Subcutaneous adipose tissue (tissue), 4 donors: Measurements from ENCODE around the gene HSF2BP. TPM values are rescaled to one million over a fixed set of nuclear protein-coding genes. Genes with fewer than 3 reads are reported as not detected.

ENCODE experiments used
- total RNA-seq, 4 donors: library from RNA; depleted of rRNA; stranded (reverse); fragments of >200 nt; gene quantifications; one replicate each; pipeline ENCODE4 v1.1.0, GENCODE V29; 2016
- TF ChIP-seq, protein P1 (sequence below): fragments of 450-650 bp; IDR thresholded peaks from one replicate; pipeline ENCODE4 v1.5.1; 2016; ENCODE audit warnings: low read depth, mild to moderate bottlenecking, control low read depth, antibody characterized with exemption, moderate library complexity

HSF2BP gene
- total RNA-seq, 4 donors from 2014 or later: 0.34 to 0.94 (median 0.44) TPM; not detected in 1

- TF ChIP-seq, protein P1, sequence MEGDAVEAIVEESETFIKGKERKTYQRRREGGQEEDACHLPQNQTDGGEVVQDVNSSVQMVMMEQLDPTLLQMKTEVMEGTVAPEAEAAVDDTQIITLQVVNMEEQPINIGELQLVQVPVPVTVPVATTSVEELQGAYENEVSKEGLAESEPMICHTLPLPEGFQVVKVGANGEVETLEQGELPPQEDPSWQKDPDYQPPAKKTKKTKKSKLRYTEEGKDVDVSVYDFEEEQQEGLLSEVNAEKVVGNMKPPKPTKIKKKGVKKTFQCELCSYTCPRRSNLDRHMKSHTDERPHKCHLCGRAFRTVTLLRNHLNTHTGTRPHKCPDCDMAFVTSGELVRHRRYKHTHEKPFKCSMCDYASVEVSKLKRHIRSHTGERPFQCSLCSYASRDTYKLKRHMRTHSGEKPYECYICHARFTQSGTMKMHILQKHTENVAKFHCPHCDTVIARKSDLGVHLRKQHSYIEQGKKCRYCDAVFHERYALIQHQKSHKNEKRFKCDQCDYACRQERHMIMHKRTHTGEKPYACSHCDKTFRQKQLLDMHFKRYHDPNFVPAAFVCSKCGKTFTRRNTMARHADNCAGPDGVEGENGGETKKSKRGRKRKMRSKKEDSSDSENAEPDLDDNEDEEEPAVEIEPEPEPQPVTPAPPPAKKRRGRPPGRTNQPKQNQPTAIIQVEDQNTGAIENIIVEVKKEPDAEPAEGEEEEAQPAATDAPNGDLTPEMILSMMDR: no peak
Observed at GRCh38 chr21:43622796-43623195, 36.5 kb downstream of the HSF2BP start.

DNA sequence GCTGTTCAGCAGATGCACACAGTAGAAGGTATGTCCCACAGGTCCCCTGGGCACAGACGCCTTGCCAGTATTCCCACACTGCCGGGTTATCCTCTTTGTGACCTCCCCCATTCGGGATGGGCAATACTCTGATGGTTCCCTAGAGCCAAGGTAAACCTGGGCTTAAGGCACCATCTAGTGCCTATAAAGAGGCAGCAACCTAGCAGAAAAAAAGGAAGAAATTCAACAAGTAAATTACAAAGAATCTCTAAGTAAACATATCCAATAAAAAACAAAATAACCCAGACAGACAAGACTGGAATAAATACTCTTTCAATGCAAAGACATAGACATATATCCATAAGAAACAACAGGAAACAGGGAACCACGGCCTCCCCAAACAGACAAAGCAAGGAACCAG lies 39.4 kb downstream of the HSF2BP start:
- TF ChIP-seq, protein P1: no peak

- TF ChIP-seq, protein P1: no peak
Observed at GRCh38 chr21:43619344-43619743, 39.9 kb downstream of the HSF2BP start.

DNA sequence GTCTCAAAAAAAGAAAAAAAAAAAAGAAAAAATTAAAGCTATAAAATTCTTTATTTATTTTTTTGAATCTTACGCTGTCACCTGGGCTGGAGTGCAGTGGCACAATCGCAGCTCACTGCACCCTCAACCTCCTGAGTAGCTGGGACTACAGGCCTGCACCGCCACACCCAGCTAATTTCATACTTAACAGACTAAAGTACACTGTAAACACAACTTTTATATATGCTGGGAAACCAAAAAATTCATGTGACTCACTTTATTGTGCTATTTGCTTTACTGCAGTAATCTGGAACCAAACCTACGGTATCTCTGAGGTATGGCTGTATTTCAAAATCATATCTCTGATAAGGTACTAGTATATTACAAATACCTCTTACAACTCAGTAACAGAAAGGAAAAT lies 40.3 kb downstream of the HSF2BP start:
- TF ChIP-seq, protein P1: no peak

DNA sequence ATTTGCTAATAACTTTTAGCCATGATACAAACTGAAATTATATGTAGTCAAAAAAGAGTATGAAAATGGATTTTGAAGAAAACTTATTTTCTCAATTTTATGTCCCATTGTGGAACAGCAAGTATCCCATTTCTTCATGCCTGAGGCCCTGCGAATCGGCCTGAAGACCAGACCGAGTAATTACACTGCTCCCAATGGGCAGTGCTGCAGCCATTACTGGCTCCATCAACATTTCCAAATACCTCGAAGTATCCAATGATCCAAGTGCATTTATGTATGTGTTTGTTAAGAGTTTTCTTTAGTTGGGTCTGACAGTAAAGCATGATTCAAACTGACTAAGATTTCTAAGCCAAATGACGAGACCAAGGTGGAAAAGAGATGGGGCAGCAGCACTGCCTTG lies 44.4 kb downstream of the HSF2BP start:
- TF ChIP-seq, protein P1: no peak

GRCh38 chr21:43613755-43614638 lies 45.3 kb downstream of the HSF2BP start:
- TF ChIP-seq, protein P1: no peak

GRCh38 chr21:43611598-43612369 lies 47.5 kb downstream of the HSF2BP start:
- TF ChIP-seq, protein P1: no peak
